Epithelial cell of proximal tubule (primary cell): ENCODE data around the gene CTNNA2. TPM values are rescaled to one million over a fixed set of nuclear protein-coding genes. Genes with fewer than 3 reads are reported as not detected.

ENCODE experiments used
- DNase-seq: peaks from one replicate; pipeline ENCODE4 v3.0.0-alpha.2; 2011; ENCODE audit warnings: low read depth
- H3K4me3 ChIP-seq: 2 replicates; pipeline ENCODE4 v1.5.1; 2011; ENCODE audit warnings: low read depth, mild to moderate bottlenecking, low read length
- CTCF ChIP-seq: conservative IDR thresholded peaks from 2 replicates; pipeline ENCODE4 v1.5.1; 2012; ENCODE audit warnings: low read depth, mild to moderate bottlenecking, low read length
- total RNA-seq: library from RNA; depleted of rRNA; stranded (reverse); fragments of >200 nt; gene quantifications from 2 replicates; pipeline ENCODE4 v1.2.3, GENCODE V29; 2015

Gene CTNNA2
- total RNA-seq, 1 donor from 2014 or later = 0.06 TPM

- DNase-seq = no peak
- no peak overlapping the region for H3K4me3 ChIP-seq
- no peak for TF ChIP-seq CTCF
These were observed 459.0 kb downstream of the CTNNA2 start for GRCh38 chr2:79971807-79972206.

GRCh38 chr2:79972661-79973060 is 459.8 kb downstream of the CTNNA2 start:
- no peak for DNase-seq
- no peak for TF ChIP-seq CTCF
- no peak overlapping the region for H3K4me3 ChIP-seq

DNA sequence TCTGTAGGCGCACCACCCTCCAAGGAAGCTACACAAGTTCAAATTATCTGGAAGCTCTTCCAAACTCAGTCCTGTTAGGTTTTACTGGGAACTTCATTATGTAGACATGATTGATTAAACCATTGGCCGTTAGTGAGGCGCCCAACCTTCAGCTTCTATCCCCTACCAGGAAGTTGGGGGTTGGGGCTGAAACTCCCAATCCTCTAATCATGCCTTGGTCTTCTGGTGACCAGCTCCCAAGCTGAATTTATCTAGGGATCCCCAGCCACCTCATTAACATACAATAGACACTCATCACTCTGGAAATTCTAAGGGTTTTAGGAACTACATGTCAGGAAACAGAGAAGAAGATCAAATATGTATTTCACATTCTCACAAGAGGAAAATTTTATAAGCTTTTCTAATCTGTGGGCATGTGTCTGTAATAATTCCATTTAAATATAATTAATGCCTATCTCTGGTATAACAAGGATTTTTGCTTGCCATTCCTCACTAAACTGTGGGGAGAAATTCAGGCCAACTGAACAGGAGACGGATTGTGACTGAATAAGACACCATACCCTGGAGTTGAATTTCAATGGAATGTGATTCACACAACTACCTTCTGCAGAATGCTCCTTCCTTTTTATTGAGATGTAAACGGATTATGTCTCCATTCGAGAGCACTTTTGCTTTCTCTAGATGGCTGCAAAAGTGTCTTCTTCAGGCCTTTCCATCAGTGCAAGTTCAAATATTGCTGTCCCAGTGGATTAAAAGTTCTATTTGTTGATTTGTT is 463.1 kb downstream of the CTNNA2 start:
- no peak overlapping the region for H3K4me3 ChIP-seq
- no peak for DNase-seq
- TF ChIP-seq CTCF = no peak

DNA sequence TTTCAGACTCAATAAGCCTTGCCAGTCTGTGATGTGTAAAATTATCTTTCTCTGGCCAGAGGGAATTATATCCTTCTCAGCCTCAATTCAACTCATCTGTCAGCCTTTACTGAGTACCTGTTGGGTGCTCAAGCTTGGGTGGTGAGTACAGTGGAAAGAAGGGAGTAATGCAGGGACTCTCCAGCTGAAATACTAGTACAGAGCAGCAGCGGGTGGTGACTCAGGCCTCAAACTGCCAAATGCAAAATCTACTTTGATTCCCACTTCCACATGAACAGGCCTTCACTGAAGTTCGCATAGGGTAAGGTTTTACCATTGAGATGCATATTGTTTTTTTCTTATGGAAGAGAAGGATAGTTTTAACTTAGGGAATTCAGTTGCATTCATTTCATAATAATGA is 464.9 kb downstream of the CTNNA2 start:
- DNase-seq = no peak
- H3K4me3 ChIP-seq = no peak overlapping the region
- no peak for TF ChIP-seq CTCF

DNA sequence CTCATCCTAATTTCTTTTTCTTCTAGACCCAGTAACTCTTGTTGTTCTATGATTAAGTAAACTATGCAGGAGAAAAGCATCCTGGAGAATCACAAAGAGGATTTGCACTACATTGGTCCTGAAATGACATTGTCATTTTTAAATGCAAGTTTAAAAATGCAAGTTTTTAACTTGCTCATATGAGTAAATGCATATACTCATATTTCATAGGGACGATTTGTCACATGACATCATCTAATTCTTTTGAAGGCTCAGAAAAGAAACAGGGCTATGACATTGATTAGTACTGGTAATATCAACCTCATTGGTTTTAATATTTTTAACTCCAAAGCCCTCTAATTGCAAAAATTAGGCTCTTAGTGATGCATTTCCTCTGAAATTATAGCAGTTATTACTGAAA is 467.3 kb downstream of the CTNNA2 start:
- no peak overlapping the region for H3K4me3 ChIP-seq
- no peak for TF ChIP-seq CTCF
- no peak for DNase-seq

DNA sequence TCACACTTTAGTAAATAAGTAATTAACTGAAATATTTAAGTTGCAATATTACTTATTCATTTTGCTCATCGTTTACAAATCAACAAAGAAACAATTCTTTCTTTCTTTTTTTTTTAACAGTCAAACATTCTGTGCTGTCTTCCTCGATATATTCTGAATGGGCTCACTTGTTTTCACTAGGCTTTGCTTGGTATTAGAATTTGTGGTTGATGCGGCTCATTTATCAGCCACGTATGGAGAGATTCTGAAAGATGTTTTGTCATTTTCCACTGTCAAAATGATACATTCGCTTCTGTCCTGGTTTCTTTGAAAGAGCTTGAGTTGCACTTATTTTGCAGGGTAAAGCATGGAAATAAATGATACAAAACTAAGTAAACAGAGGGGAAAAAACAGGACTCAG is 468.0 kb downstream of the CTNNA2 start:
- DNase-seq = no peak
- no peak for TF ChIP-seq CTCF

GRCh38 chr2:79981316-79981715 is 468.5 kb downstream of the CTNNA2 start:
- no peak overlapping the region for H3K4me3 ChIP-seq
- no peak for TF ChIP-seq CTCF
- DNase-seq = no peak

More for the DNA sequence above, 468.0 kb downstream of the CTNNA2 start:
- no peak overlapping the region for H3K4me3 ChIP-seq
